ENCODE measurements around the gene TMEM229B.

Gene TMEM229B

GRCh38 chr14:67513631-67514108, 25.1 kb upstream of the TMEM229B start:
- no peak for TF ChIP-seq SPI1 (IDR thresholded peaks at IDR 0.05; ENCODE audit: borderline replicate concordance, low read depth)
- Histone ChIP-seq H3K27ac (replicated peaks) (no peak overlapping the region), H3K4me3 (replicated peaks; ENCODE audit: insufficient read depth, low read length) (no peak overlapping the region), H3K27me3 (ENCODE audit: insufficient read depth, poor library complexity, severe bottlenecking) (peaks cover 6% of the 10 kb centered on the region)
- no peak for DNase-seq (ENCODE audit: low read depth in 1 of 2, low spot score in 1 of 2)

- TF ChIP-seq REST (IDR thresholded peaks at IDR 0.05; ENCODE audit: insufficient replicate concordance, low read depth) = no peak
- TF ChIP-seq GABPA (IDR thresholded peaks at IDR 0.05; ENCODE audit: low read depth) = no peak
- TF ChIP-seq SPI1 (IDR thresholded peaks at IDR 0.05; ENCODE audit: borderline replicate concordance, low read depth) = no peak
- no peak for TF ChIP-seq POLR2AphosphoS5 (IDR thresholded peaks at IDR 0.05; ENCODE audit: low read depth)
- TF ChIP-seq CTCF (IDR thresholded peaks at IDR 0.05; ENCODE audit: insufficient read depth, low read length) = no peak
- Histone ChIP-seq H3K4me3 (replicated peaks; ENCODE audit: insufficient read depth, low read length) (no peak overlapping the region), H3K27ac (replicated peaks) (no peak overlapping the region), H3K27me3 (ENCODE audit: insufficient read depth, poor library complexity, severe bottlenecking) (peaks cover 6% of the 10 kb centered on the region)
- no peak for DNase-seq (ENCODE audit: low read depth in 1 of 2, low spot score in 1 of 2)
Observed at GRCh38 chr14:67512463-67513310, 24.2 kb upstream of the TMEM229B start.

- H3K27me3 ChIP-seq (ENCODE audit: insufficient read depth, poor library complexity, severe bottlenecking) = peaks cover 2% of the 10 kb centered on the region
- no peak overlapping the region for H3K27ac ChIP-seq (replicated peaks)
- H3K4me3 ChIP-seq (replicated peaks; ENCODE audit: insufficient read depth, low read length) = no peak overlapping the region
- TF ChIP-seq REST (IDR thresholded peaks at IDR 0.05; ENCODE audit: insufficient replicate concordance, low read depth) (no peak), SPI1 (IDR thresholded peaks at IDR 0.05; ENCODE audit: borderline replicate concordance, low read depth) (no peak), POLR2AphosphoS5 (IDR thresholded peaks at IDR 0.05; ENCODE audit: low read depth) (no peak), GABPA (IDR thresholded peaks at IDR 0.05; ENCODE audit: low read depth) (no peak), CTCF (IDR thresholded peaks at IDR 0.05; ENCODE audit: insufficient read depth, low read length) (no peak)
- DNase-seq (ENCODE audit: low read depth in 1 of 2, low spot score in 1 of 2) = no peak
Observed at GRCh38 chr14:67510836-67511235, 22.3 kb upstream of the TMEM229B start.

GRCh38 chr14:67510121-67510520, 21.6 kb upstream of the TMEM229B start:
- no peak for TF ChIP-seq CTCF (IDR thresholded peaks at IDR 0.05; ENCODE audit: insufficient read depth, low read length)
- no peak for TF ChIP-seq REST (IDR thresholded peaks at IDR 0.05; ENCODE audit: insufficient replicate concordance, low read depth)
- no peak for TF ChIP-seq SPI1 (IDR thresholded peaks at IDR 0.05; ENCODE audit: borderline replicate concordance, low read depth)
- TF ChIP-seq POLR2AphosphoS5 (IDR thresholded peaks at IDR 0.05; ENCODE audit: low read depth) = no peak
- TF ChIP-seq GABPA (IDR thresholded peaks at IDR 0.05; ENCODE audit: low read depth) = no peak
- no peak for DNase-seq (ENCODE audit: low read depth in 1 of 2, low spot score in 1 of 2)
- Histone ChIP-seq H3K27ac (replicated peaks) (no peak overlapping the region), H3K27me3 (ENCODE audit: insufficient read depth, poor library complexity, severe bottlenecking) (no peaks in the 10 kb centered on the region), H3K4me3 (replicated peaks; ENCODE audit: insufficient read depth, low read length) (no peak overlapping the region)
